ENCODE data around the gene FOXD4L3.
"Not testable (repeated sequence)": the region's sequence is repeated elsewhere in the genome, so short reads cannot be mapped to it uniquely, and the experiment has no call there.

The FOXD4L3 gene

GRCh38 chr9:68343992-68344391 lies 41.3 kb downstream of the FOXD4L3 start:
- not testable (repeated sequence) for DNase-seq (ENCODE audit: low read depth in 3 of 3, low spot score in 1 of 3)

- DNase-seq (ENCODE audit: low read depth in 3 of 3, low spot score in 1 of 3) = not testable (repeated sequence)
Observed at GRCh38 chr9:68351689-68352088, 49.0 kb downstream of the FOXD4L3 start.
